NCI-H524 (cell line): Measurements from ENCODE around the gene GAGE13.
A peak's percentile ranks its signal among the peaks of the same experiment; 100 is the strongest.
"Not testable (repeated sequence)": the region's sequence is repeated elsewhere in the genome, so short reads cannot be mapped to it uniquely, and the experiment has no call there.

Experiments
- DNase-seq, 2 experiments: peaks; one replicate each; lab custom pipeline; 2025; lab: John Stamatoyannopoulos, UW

Gene GAGE13, protein sequence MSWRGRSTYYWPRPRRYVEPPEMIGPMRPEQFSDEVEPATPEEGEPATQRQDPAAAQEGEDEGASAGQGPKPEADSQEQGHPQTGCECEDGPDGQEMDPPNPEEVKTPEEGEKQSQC

DNA sequence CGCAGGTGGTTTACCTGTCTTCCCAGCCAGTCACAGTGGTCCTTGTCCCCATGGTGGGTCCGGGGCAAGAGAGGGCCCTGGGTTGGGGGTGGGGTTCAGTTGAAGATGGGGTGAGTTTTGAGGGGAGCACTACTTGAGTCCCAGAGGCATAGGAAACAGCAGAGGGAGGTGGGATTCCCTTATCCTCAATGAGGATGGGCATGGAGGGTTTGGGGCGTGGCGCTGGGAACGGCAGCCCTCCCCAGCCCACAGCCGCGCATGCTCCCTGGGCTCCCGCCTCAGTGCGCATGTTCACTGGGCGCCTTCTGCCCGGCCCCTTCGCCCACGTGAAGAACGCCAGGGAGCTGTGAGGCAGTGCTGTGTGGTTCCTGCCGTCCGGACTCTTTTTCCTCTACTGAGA lies at the start of gene GAGE13:
GAGE13 (plus strand) TSS at position 301 of the 400 bp plus-strand sequence. CDS start 1,156 bp downstream, outside the sequence.
- not testable (repeated sequence) for DNase-seq

DNA sequence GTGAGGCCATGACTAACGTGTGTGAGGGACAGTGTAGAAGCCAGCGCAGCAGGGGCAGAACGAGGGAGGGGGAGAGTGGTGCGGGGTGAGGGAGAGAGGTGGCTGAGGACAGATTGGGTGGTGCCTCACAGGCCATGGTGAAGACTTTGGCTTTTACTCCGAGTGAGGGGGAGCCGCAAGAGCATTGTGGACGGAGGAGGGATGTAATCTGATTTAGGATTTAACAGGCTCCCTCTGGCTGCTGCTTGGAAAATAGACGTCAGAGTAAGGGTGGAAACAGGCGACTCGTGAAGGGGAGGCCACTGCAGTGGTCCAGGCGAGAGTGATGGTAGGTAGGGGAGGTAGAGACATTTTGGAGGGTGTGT lies 48.8 kb upstream of the GAGE13 start:
- peak in 1 of 2 experiments; percentile 63 for DNase-seq

DNA sequence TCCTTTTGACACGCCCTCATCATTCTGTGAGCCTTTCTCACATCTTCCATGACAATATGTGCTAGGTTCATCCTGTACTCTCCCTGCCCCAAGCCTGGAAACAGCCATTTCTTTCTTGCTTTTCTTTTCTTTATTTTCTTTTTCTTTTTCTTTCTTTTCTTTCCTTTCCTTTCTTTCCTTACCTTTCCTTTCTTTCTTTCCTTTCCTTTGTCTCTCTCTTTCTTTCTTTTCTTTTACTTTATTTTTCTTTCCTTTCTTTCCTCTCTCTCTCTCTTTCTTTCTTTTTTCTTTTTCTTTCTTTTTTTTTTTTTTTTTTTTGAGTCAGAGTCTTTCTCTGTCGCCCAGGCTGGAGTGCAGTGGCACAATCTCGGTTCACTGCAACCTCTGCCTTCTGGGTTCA lies 47.2 kb upstream of the GAGE13 start:
- no peak for DNase-seq

DNA sequence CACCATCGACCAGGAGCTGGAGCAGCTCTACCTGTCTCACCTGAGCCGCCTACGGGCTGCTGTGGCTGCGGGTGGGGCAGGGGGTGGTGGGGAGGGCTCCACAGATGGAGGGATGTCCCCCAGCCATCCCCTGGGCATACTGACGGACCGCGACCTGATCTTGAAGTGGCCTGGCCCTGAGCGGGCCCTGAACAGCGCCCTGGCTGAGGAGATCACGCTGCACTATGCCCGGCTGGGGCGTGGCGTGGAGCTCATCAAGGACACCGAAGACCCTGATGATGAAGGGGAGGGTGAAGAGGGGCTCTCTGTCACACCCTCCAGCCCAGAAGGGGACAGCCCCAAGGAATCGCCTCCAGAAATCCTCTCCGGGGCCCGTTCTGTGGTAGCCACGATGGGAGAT lies 45.2 kb upstream of the GAGE13 start:
- no peak for DNase-seq

DNA sequence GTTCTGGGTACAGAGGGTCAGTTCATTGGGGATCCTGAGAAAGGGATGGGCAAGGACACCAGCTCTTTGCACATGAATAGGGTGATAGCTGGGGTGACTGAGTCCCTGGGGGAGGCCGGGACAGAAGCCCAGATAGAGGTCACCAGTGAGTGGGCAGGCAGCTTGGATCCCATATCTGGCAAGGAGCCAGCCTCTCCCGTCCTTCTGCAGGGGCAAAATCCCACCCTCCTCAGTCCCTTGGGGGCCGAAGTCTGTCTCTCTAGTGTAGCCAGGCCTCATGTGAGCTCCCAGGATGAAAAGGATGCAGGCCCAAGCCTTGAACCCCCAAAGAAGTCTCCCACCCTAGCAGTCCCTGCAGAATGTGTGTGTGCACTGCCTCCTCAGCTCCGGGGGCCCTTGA lies 44.8 kb upstream of the GAGE13 start:
- no peak for DNase-seq

DNA sequence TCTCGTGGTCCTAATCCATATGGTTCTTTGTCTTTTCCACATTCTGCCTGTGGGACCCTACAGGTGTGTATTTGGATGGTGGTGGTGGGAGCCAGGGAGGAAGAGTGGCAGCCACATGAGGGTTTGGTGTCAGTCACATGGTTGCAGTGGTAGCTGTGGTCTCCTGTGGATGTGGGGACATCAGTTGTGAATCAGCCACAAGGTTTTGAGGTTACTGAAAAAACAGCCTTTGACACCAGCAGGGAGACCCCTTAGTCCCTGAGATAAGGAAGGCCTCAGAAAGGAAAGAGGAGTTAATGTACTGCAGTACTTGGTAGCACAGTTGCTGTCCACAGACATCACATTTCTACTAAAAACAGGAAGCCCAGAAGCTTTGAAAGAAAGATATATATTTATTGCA lies 43.7 kb upstream of the GAGE13 start:
- no peak for DNase-seq

DNA sequence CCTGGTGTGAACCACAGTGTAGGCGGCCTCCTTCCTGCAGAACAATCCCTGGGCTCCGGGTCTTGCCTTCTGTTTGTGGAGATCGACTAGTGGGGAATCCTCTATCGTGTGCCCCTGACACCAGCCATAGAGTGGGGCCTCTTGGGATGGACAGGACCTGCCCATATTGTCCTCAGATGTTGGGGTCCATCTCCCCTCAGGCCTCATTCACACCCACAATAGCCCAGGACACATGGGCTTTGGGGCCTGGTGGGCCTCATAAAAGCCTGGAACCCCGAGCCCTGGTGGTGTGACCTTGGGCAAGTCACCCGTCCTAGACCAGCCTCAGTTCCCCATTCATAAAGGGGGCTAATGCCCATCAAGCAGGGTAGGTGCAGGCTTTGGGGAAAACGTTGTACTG lies 41.2 kb upstream of the GAGE13 start:
- DNase-seq, result no peak

DNA sequence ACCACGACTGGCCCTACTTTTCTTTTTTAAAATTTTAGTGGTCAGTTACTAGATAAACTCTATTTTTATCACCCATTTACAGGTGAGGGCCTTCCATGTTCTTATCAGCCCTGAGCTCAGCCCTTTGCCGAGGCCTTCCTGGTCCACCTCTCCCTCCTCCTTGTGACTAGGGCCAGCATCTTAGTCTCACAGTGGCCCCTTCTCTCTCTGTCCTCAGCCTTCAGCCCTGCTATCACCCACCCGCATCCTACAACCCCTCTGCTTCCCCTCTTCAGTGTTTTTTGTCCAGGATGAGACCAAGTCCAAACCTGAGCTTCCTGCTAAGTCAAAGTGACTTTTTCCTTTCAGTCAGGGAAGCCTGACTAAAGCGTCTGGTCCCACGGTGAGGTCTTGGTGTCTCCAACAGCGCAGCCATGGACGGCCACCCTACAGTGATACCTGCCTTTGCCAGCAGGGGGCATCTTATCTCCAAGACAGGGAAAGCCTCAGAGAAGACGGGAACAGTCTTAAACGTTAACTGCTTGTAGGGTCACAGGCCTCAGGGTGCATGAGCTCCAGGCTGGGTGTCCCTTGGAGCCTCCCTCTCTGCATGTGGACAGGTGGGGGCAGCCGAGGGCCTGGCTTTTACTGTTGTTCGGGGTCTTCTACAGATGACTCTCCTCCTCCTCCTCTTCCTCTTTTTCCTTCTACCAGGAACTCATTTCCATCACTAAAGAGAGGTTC lies 39.6 kb upstream of the GAGE13 start:
- peak; percentile 23 to 73 for DNase-seq

DNA sequence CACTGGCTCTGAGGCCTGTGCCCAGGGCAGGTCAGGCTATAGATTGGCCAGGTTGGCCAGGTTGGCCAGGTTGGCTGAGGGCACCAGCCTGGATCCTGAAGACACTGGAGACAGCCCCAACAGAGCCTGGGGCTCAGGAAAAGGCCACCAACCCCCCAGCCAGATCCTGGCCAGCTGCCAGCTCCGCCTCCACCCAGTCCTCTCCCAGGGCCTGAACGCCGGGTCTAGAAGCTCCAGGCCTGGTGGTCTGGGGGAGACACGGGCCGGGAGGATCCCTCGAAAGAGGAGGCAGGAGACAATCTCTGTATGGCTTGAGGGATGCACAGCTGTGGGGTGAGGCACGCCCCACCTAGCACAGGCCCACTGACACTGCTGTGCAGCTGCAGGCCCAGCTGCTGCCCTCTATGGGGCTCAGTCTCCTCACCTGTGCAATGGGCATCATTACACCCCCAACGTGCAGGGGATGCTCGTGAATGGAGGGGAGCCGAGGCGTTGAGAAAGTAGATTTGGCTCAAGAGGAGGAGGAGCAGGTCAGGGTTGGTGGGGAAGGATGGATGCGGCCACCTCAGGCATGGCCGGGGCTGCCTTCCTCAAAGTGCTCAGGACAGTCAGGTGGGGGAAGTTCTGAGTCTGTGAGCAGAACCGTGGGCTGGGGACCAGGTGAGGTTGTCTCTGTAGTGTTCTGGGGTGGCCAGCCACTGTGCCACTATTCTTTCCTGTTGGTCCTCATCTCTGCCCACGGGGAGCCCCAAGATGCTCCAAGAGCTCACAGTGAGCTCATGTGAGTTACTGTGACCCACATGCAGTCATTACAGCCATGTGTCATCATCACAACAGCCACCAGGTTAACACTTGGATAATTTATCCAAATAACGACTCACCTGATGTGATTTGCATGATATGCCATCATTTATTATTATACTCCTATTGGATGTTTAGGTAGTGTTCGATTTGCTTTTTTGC lies 38.7 kb upstream of the GAGE13 start:
- DNase-seq, result no peak

DNA sequence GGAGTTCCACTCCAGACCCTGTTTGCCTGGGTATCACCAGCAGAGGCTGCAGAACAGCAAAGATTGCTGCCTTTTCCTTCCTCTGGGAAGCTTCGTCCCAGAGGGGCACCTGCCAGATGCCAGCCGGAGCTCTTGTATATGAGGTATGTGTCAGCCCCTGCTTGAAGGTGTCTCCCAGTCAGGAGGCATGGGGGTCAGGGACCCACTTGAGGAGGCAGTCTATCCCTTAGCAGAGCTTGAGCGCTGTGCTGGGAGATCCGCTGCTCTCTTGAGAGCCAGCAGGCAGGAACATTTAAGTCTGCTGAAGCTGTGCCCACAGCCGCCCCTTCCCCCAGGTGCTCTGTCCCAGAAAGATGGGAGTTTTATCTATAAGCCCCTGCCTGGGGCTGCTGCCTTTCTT lies 32.1 kb upstream of the GAGE13 start:
- DNase-seq, result not testable (repeated sequence)

DNA sequence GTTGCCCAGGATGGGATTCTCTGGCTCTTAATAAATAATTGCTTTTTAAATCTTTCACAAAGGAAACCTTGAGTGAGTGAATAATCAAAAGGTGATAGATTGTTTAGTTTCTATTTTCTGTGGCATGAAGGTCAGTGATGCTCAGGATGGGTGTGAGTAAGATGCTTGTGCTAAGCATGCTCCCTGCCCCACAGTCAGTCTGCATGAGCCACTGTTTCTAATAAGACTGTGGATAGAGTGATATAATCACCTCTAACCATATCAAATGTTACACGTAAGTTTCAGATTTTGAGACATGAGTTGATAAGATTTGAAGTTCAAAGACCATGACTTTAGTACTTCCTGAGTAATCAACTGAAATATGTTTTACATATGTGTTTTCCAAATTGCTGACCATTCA lies 30.7 kb upstream of the GAGE13 start:
- no peak for DNase-seq

DNA sequence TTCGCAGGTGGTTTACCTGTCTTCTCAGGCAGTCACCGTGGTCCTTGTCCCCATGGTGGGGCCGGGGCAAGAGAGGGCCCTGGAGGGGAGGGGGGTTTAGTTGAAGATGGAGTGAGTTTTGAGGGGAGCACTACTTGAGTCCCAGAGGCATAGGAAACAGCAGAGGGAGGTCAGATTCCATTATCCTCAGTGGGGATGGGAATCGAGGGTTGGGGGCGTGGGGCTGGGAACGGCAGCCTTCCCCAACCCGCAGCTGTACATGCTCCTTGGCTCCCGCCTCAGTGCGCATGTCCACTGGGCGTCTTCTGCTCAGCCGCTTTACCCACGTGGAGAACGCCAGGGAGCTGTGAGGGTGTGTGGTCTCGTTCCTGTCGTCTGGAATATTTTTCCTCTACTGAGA lies 28.0 kb upstream of the GAGE13 start, which contains the start of gene GAGE10:
GAGE10 (plus strand) TSS at position 301 of the 400 bp plus-strand sequence. CDS start 1,214 bp downstream, outside the sequence.
- no peak for DNase-seq

DNA sequence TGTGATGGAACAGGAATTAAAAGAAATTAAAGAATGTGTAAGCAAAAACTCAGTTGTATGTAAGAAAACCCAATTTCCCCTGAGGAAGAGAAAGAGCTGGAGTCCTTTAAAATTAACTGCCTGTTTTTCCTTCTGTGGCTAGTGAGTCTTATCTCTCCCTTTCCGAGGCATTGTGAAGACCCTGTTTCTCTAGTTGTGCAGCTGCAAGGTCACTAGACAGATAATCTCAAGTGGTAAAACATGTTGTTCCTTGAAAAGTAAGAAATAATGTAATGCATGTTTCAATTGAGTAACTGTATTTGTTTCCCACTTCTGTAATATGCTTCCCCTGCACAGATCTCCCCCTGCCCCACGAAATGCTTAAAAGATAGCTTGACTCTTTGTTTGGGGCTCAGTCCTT lies 23.6 kb upstream of the GAGE13 start:
- DNase-seq, result not testable (repeated sequence)

DNA sequence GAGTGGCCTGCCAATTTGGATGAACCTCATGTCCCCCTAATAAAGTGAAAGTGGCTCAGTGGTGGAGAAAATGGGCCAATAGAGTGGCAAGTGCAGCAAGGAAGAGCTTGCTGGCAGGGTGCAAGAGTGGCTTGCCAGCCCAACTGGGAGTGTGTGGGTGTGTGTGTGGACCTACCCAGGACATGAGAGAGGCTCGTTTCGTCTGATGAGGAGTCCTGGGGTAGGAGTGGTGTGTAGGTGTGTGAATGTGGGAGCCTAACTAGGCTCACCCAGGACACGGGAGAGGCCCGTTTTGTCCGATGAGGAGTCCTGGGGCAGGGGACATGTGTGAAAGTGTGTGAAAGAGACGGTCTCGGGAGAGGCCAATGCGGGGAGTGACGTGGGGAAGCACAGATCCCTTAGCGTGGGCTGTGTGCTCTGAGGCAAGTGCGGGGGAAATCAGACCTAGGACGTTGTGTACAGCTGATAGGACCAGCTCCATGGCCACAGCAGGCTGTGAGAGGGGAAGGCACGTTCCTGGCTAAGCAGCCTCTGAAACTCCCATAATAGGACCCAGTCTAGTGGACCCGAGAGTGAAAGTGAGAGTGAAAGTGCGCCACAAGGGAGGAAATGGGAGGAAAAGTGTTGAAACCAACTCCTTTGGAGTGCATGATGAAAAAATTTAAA lies 22.6 kb upstream of the GAGE13 start:
- no peak for DNase-seq

DNA sequence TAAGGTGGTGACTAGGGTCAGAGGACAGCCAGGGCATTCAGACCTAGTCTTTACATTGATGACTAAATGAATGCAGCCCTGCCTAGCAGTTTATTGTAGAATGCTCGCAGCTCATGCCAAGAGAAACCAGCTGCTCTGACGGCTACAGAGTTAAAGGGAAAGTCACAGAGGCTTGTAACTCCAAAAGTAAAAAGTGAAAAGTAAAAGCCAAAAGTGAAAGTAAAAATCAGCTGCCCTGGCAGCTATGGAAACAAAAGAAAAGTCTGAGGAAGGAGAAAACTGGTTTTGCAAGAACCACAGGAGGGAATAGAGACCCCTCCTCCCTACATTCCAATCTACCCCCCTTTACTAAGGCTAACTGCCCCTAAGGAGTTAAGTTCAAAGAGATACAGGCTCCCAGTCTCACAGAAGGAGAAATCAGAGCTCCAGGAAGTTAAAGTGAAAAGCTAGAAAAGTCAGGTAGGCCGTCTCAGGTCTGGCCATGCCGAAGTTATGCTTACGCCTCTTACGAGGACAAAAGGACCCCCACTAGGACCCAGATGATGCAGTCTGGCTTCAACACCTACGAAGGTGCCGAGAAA lies 21.9 kb upstream of the GAGE13 start:
- DNase-seq, result no peak

DNA sequence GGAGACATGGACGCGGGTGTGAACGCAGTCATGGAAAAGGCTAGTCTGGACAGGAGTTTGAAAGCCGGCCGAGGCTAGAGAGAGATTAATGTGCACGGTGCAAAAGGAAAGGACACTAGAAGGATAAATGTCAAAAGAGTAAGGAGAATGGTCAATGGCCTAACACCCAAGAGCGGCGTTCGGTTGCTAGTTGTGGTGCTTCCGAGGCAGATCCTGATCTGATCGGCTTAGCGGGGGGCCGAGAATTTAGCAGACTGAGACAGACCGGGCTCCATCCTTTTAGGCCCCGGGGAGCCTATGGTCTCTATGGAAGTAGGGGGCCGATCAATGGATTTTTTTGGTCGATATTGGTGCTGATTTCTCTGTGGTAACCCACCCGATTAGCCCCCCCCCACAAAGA lies 21.0 kb upstream of the GAGE13 start:
- DNase-seq, result no peak

DNA sequence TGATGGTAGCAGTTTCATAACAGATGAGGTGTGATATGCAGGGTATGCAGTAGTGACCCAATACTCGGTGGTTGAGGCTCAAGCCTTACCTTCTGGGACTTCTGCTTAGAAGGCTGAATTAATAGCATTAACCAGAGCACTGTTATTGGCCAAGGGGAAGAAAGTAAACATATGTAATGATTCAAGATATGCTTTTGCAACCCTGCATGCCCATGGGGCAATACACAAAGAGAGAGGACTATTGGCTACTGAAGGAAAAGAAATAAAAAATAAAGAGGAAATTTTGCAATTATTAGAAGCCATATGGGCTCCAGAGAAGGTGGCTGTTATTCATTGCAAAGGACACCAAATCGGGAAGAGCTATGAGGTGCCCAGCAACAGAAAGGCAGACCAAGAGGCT lies 19.2 kb upstream of the GAGE13 start:
- no peak for DNase-seq

DNA sequence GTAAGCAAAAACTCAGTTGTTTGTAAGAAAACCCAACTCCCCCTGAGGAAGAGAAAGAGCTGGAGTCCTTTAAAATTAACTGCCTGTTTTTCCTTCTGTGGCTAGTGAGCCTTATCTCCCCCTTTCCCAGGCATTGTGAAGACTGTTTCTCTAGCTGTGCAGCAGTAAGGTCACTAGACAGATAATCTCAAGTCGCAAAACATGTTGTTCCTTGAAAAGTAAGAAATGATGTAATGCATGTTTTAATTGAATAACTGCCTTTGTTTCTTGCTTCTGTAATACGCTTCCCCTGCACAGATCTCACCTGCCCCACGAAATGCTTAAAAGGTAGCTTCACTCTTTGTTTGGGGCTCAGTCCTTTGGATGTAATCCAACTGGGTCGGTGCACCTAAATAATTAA lies 15.3 kb upstream of the GAGE13 start:
- no peak for DNase-seq

DNA sequence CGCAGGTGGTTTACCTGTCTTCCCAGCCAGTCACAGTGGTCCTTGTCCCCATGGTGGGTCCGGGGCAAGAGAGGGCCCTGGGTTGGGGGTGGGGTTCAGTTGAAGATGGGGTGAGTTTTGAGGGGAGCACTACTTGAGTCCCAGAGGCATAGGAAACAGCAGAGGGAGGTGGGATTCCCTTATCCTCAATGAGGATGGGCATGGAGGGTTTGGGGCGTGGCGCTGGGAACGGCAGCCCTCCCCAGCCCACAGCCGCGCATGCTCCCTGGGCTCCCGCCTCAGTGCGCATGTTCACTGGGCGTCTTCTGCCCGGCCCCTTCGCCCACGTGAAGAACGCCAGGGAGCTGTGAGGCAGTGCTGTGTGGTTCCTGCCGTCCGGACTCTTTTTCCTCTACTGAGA lies 9.6 kb upstream of the GAGE13 start, which contains the start of gene GAGE12J:
GAGE12J (plus strand) TSS at position 301 of the 400 bp plus-strand sequence. CDS start 1,157 bp downstream, outside the sequence.
- DNase-seq, result not testable (repeated sequence)

DNA sequence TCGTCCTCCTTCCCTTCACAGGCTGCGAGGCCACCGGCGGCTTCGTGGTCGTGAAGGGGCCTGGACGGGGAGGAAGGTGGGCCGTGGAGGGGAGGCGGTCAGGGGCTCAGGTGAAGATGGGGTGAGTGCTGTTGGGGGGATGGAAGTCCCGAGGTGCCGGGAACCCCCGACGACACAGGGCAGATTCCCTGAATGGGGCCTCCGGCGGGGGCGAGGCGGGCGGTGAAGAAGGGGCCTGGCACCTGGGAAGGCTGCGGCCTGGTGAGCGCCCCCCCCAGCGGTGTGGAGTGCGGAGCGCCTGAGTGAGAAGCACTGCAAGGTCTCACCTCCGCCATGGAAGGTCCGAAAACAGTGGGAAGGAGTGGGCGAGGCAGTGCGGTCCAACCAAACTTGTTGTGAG lies 9.1 kb upstream of the GAGE13 start:
- DNase-seq, result not testable (repeated sequence)

DNA sequence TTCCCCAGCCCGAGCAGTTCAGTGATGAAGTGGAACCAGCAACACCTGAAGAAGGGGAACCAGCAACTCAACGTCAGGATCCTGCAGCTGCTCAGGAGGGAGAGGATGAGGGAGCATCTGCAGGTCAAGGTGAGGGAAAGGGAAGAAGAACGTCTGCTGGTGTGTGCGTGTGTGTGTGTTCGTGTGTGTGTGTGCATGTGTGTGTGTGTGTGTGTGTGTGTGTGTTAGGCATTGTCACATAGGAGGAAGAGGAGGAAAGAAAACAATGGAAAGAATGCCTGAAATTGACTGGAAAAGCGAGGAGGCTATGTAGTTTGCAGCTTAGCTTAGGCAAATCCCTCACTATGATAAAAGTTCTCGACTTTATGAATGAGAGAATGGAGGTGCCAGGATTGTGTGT lies 7.6 kb upstream of the GAGE13 start:
- DNase-seq, result not testable (repeated sequence)

DNA sequence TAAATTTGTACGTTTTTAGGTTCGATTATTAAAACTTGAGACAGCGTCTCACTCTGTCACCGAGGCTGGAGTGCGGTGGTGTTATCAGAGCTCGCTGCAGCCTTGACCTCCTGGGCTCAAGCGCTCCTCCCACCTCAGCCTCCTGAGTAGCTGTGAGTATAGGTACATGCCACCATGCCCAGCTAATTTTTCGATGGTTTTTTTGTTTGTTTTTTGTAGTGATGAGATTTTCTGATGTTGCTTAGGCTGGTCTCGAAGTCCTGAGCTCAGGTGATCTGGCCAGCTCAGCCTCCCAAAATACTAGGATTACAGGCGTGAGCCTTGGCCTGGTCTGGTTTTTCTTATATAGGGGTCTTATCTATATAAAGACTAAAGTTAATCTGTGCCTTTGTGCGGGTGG lies 961 bp upstream of the GAGE13 start:
- DNase-seq, result not testable (repeated sequence)
